H1 (cell line): ENCODE data around the gene KRTAP10-7. TPM values are rescaled to one million over a fixed set of nuclear protein-coding genes. Genes with fewer than 3 reads are reported as not detected.
A peak's percentile ranks its signal among the peaks of the same experiment; 100 is the strongest.

Source experiments
- CTCF ChIA-PET: fragments of 300-600 bp; sonication (Branson Sonifier 250); formaldehyde crosslinking; loops from one replicate; lab custom pipeline; 2021; ENCODE audit not compliant: partially characterized antibody; lab: Charles Lee
- POLR2A ChIA-PET: fragments of 300-600 bp; sonication (Branson Sonifier 250); formaldehyde crosslinking; loops from one replicate; lab custom pipeline; 2021; ENCODE audit warnings: inconsistent platforms; ENCODE audit not compliant: partially characterized antibody; lab: Charles Lee
- DNase-seq, 2 experiments: peaks; one replicate each; pipeline versions ENCODE4 v3.0.0 to v3.0.0-alpha.2; 2010 to 2022; ENCODE audit warnings: low spot score in 2 of 2, low read depth in 1 of 2, mixed read lengths in 1 of 2
- FAIRE-seq: peaks from 2 replicates; lab custom pipeline; 2011; peaks lifted over from hg19 to GRCh38; lab: Jason Lieb, UNC
- H2AFZ ChIP-seq: 2 replicates; pipeline ENCODE4 v1.8.1; 2012; ENCODE audit warnings: low read length, inconsistent platforms
- H2AK5ac ChIP-seq: 2 replicates; pipeline ENCODE4 v1.6.1; 2013; ENCODE audit warnings: low read depth, low read length
- H2BK120ac ChIP-seq: replicated peaks from 2 replicates; pipeline ENCODE3; 2013; ENCODE audit warnings: low read depth, low read length, inconsistent platforms
- H2BK12ac ChIP-seq: 2 replicates; pipeline ENCODE4 v1.6.1; 2013; ENCODE audit warnings: low read depth, low read length
- H2BK15ac ChIP-seq: 2 replicates; pipeline ENCODE4 v1.6.1; 2013; ENCODE audit warnings: low read length
- H2BK20ac ChIP-seq: 2 replicates; pipeline ENCODE4 v1.6.1; 2013; ENCODE audit warnings: low read length
- H2BK5ac ChIP-seq: 2 replicates; pipeline ENCODE4 v1.6.1; 2013; ENCODE audit warnings: low read depth, low read length
- H3K14ac ChIP-seq: 2 replicates; pipeline ENCODE4 v1.6.1; 2013; ENCODE audit warnings: inconsistent platforms; ENCODE audit not compliant: insufficient read length
- H3K18ac ChIP-seq: 2 replicates; pipeline ENCODE4 v1.6.1; 2013; ENCODE audit warnings: low read length; ENCODE audit errors: extremely low read depth
- H3K23ac ChIP-seq: 2 replicates; pipeline ENCODE4 v1.6.1; 2013; ENCODE audit warnings: inconsistent platforms; ENCODE audit not compliant: insufficient read length
- H3K23me2 ChIP-seq: 2 replicates; pipeline ENCODE4 v1.6.1; 2013; ENCODE audit warnings: low read depth, low read length
- H3K27ac ChIP-seq: 2 replicates; pipeline ENCODE4 v1.6.1; 2011; ENCODE audit warnings: low read depth, low read length, inconsistent platforms
- H3K27me3 ChIP-seq, 4 experiments: replicated peaks in 1 of 4; 1 replicate in 1 of 4; 2 replicates in 3 of 4; pipeline versions ENCODE4 v1.6.1 to v1.8.1; 2011 to 2013; ENCODE audit warnings: low read length in 3 of 4, mild to moderate bottlenecking in 3 of 4, inconsistent platforms in 2 of 4, mixed read lengths in 2 of 4, moderate library complexity in 1 of 4; ENCODE audit not compliant: control insufficient read depth in 3 of 4, insufficient read depth in 3 of 4; ENCODE audit errors: extremely low read depth in 1 of 4
- H3K36me3 ChIP-seq, 4 experiments: 2 replicates each; pipeline versions ENCODE4 v1.6.1 to v1.8.1; 2011 to 2013; ENCODE audit warnings: mild to moderate bottlenecking in 4 of 4, low read length in 3 of 4, moderate library complexity in 2 of 4, control low read depth in 1 of 4, inconsistent platforms in 1 of 4; ENCODE audit not compliant: insufficient read depth in 4 of 4, control insufficient read depth in 2 of 4
- H3K4ac ChIP-seq: replicated peaks from 2 replicates; pipeline ENCODE3; 2013; ENCODE audit warnings: low read length, low read depth, mixed read lengths, inconsistent platforms; ENCODE audit not compliant: insufficient read length
- H3K4me1 ChIP-seq, 4 experiments: replicated peaks in 1 of 4; 1 replicate in 1 of 4; 2 replicates in 3 of 4; pipeline versions ENCODE4 v1.6.1 to v1.8.1; 2011 to 2013; ENCODE audit warnings: low read length in 3 of 4, inconsistent platforms in 2 of 4, mixed read lengths in 1 of 4; ENCODE audit not compliant: insufficient read depth in 4 of 4, control insufficient read depth in 3 of 4
- H3K4me2 ChIP-seq, 2 experiments: 2 replicates each; pipeline versions ENCODE4 v1.6.1 to v1.8.1; 2011 to 2013; ENCODE audit warnings: low read depth in 2 of 2, low read length in 2 of 2, control low read depth in 1 of 2, inconsistent platforms in 1 of 2, mild to moderate bottlenecking in 1 of 2; ENCODE audit not compliant: insufficient read depth in 1 of 2
- H3K4me3 ChIP-seq, 4 experiments: fragments of 200-600, 300-600 bp in 1 of 4; sonication (generic), shearing (Covaris generic), sonication (Bioruptor Twin) in 1 of 4; 2 replicates each; pipeline versions ENCODE4 v1.5.1 to v1.8.1; 2011 to 2016; ENCODE audit warnings: low read length in 4 of 4, low read depth in 3 of 4, control low read depth in 2 of 4, inconsistent platforms in 2 of 4, mild to moderate bottlenecking in 2 of 4, mixed read lengths in 1 of 4, moderate library complexity in 1 of 4; ENCODE audit not compliant: insufficient read depth in 2 of 4; ENCODE audit errors: extremely low read depth in 1 of 4
- H3K56ac ChIP-seq: replicated peaks from 2 replicates; pipeline ENCODE3; 2013; ENCODE audit warnings: low read depth, mild to moderate bottlenecking, mixed read lengths, low read length, inconsistent platforms; ENCODE audit not compliant: insufficient read length
- H3K79me1 ChIP-seq: 2 replicates; pipeline ENCODE4 v1.6.1; 2013; ENCODE audit warnings: low read depth, low read length, control low read depth
- H3K79me2 ChIP-seq, 2 experiments: 2 replicates each; pipeline versions ENCODE4 v1.6.1 to v1.8.1; 2012 to 2013; ENCODE audit warnings: low read length in 2 of 2, mild to moderate bottlenecking in 2 of 2, inconsistent platforms in 1 of 2; ENCODE audit not compliant: insufficient read depth in 2 of 2, control insufficient read depth in 1 of 2
- H3K9ac ChIP-seq, 4 experiments: replicated peaks in 1 of 4; 1 replicate in 1 of 4; 2 replicates in 3 of 4; pipeline versions ENCODE4 v1.6.1 to v1.8.1; 2011 to 2013; ENCODE audit warnings: low read depth in 3 of 4, low read length in 3 of 4, control low read depth in 2 of 4, mild to moderate bottlenecking in 2 of 4, moderate library complexity in 2 of 4, inconsistent platforms in 1 of 4; ENCODE audit errors: extremely low read depth in 1 of 4
- H3K9me3 ChIP-seq, 2 experiments: 2 replicates each; pipeline versions ENCODE4 v1.6.1 to v1.8.1; 2012 to 2013; ENCODE audit warnings: mild to moderate bottlenecking in 2 of 2, moderate library complexity in 2 of 2, control low read depth in 1 of 2, inconsistent platforms in 1 of 2, low read depth in 1 of 2, low read length in 1 of 2, mixed read lengths in 1 of 2; ENCODE audit not compliant: insufficient read depth in 2 of 2
- H4K20me1 ChIP-seq, 2 experiments: replicated peaks in 1 of 2; 2 replicates each; pipeline versions ENCODE3 to v1.8.1; 2011 to 2013; ENCODE audit warnings: inconsistent platforms in 2 of 2, low read length in 2 of 2, mild to moderate bottlenecking in 1 of 2; ENCODE audit not compliant: insufficient read depth in 2 of 2, control insufficient read depth in 1 of 2
- H4K5ac ChIP-seq: 2 replicates; pipeline ENCODE4 v1.6.1; 2013; ENCODE audit warnings: low read length, low read depth, mixed read lengths, inconsistent platforms; ENCODE audit not compliant: insufficient read length
- H4K8ac ChIP-seq: 2 replicates; pipeline ENCODE4 v1.8.0; 2013; ENCODE audit warnings: mild to moderate bottlenecking, moderate library complexity, low read length, inconsistent platforms; ENCODE audit not compliant: insufficient read depth; ENCODE audit errors: extremely low read depth
- H4K91ac ChIP-seq: replicated peaks from 2 replicates; pipeline ENCODE3; 2013; ENCODE audit warnings: low read length, mixed read lengths, inconsistent platforms; ENCODE audit not compliant: insufficient read length
- ATF2 ChIP-seq: IDR thresholded peaks from 2 replicates; pipeline ENCODE4 v1.6.1; 2012; ENCODE audit warnings: low read length, inconsistent platforms
- CBX5 ChIP-seq: fragments of 300-800, 300-1000 bp; sonication (generic); IDR thresholded peaks from 2 replicates; pipeline ENCODE4 v1.7.1; 2016; ENCODE audit warnings: antibody characterized with exemption, low read length, low read depth
- CHD2 ChIP-seq: IDR thresholded peaks from 2 replicates; pipeline ENCODE4 v1.6.1; 2012; ENCODE audit warnings: low read length, improper control_type of control experiment
- EP300 ChIP-seq, 2 experiments: IDR thresholded peaks; 1 replicate in 1 of 2; 2 replicates in 1 of 2; pipeline ENCODE4 v1.6.1; 2011 to 2012; ENCODE audit warnings: low read depth in 2 of 2, low read length in 2 of 2, mild to moderate bottlenecking in 2 of 2, borderline replicate concordance in 1 of 2, inconsistent platforms in 1 of 2, moderate library complexity in 1 of 2
- KDM4A ChIP-seq: IDR thresholded peaks from one replicate; pipeline ENCODE4 v1.7.1; 2012; ENCODE audit warnings: low read depth, mild to moderate bottlenecking, moderate library complexity, low read length, inconsistent platforms; ENCODE audit not compliant: severe bottlenecking
- PHF8 ChIP-seq: fragments of 200-600 bp; sonication (generic); conservative IDR thresholded peaks from 2 replicates; pipeline ENCODE4 v1.7.1; 2012; ENCODE audit warnings: low read depth, mild to moderate bottlenecking, inconsistent platforms, low read length, moderate library complexity
- RXRA ChIP-seq: IDR thresholded peaks from 2 replicates; pipeline ENCODE4 v1.6.1; 2011; ENCODE audit warnings: low read depth, mild to moderate bottlenecking, low read length, moderate library complexity; ENCODE audit not compliant: insufficient read depth
- SP1 ChIP-seq: IDR thresholded peaks from 2 replicates; pipeline ENCODE4 v1.6.1; 2011; ENCODE audit warnings: low read depth, low read length
- TAF7 ChIP-seq: optimal IDR thresholded peaks from 2 replicates; pipeline ENCODE3; 2011; ENCODE audit warnings: low read depth, mild to moderate bottlenecking, inconsistent platforms, low read length, moderate library complexity, borderline replicate concordance
- WGBS, 2 experiments: shearing (Covaris generic) in 1 of 2; methylation state at CpG; one replicate each; pipeline versions ENCODE4 v1.1.6 to v1.1.7; 2013 to 2015; ENCODE audit warnings: low lambda C conversion rate in 2 of 2, mixed read lengths in 2 of 2, inconsistent platforms in 1 of 2, low coverage in 1 of 2, missing lambda C conversion rate in 1 of 2; ENCODE audit not compliant: insufficient replicate concordance in 2 of 2, insufficient coverage in 1 of 2, insufficient read length in 1 of 2; ENCODE audit errors: extremely low coverage in 1 of 2, missing lambda C conversion rate in 1 of 2; 5-methylcytosine and 5-hydroxymethylcytosine counted together
- polyA plus RNA-seq, 7 experiments: library from polyadenylated mRNA; depleted of rRNA in 3 of 7; stranded (reverse) in 5 of 7; unstranded in 2 of 7; fragments of >200 nt in 5 of 7; fragments of 200-250 nt in 2 of 7; gene quantifications; 1 replicate in 5 of 7; 2 replicates in 1 of 7; 4 replicates in 1 of 7; pipeline versions ENCODE4 v1.2.1 to v1.2.3, GENCODE V29; 2011 to 2013; ENCODE audit warnings: missing spikeins in 2 of 7, mixed read lengths in 2 of 7
- total RNA-seq: library from RNA; stranded (reverse); fragmentation: NEBNext Ultra II Directional; extraction: Animal tissue kit (Norgen Biotek cat#: 25700); gene quantifications from 2 replicates; pipeline ENCODE4 v1.2.1, GENCODE V29; 2021

KRTAP10-7 gene
- total and polyA plus RNA-seq, 2 of the 8 experiments (the other 6 are each of a cell fraction or from before 2014, with no cell fraction given): not detected

GRCh38 chr21:44603109-44603875 is 2.9 kb downstream of the KRTAP10-7 start:
- Histone ChIP-seq H3K4me3 (no peak overlapping the region), H3K14ac (no peak overlapping the region), H2AFZ (no peak overlapping the region), H3K23ac (no peak overlapping the region), H3K4me1 (peaks cover 0 to 2% (median 0%) of the 10 kb centered on the region in 4 experiments; a peak in 4 of 7 replicates), H2BK12ac (peak overlapping the region; percentile 60; the same call in 1 of the 2 replicates), H3K79me1 (no peaks in the 10 kb centered on the region), H3K27ac (no peak overlapping the region), H4K5ac (no peak overlapping the region), H4K20me1 (no peaks in the 10 kb centered on the region), H3K9ac (no peak overlapping the region), H3K79me2 (no peaks in the 10 kb centered on the region), H2BK5ac (no peak overlapping the region), H3K23me2 (0 out of 2 replicates have a peak, but pooled peaks cover 2% of the 10 kb centered on the region), H2BK15ac (0 out of 2 replicates have a peak overlapping the region, but pooled peaks have one; percentile 29), H4K8ac (no peak overlapping the region; the same call in 1 of the 2 replicates), H4K91ac (peak overlapping the region; percentile 22), H3K36me3 (no peaks in the 10 kb centered on the region; a peak in 1 of 8 replicates), H3K27me3 (no peaks in the 10 kb centered on the region), H3K56ac (no peak overlapping the region), H2AK5ac (no peak overlapping the region), H3K4ac (no peak overlapping the region), H2BK20ac (no peak overlapping the region), H3K18ac (no peak overlapping the region), H3K9me3 (peaks cover 0 to 5% of the 10 kb centered on the region in 2 experiments; a peak in 1 of 4 replicates), H3K4me2 (no peak overlapping the region), H2BK120ac (no peak overlapping the region)
- ChIA-PET CTCF (interaction anchor here (1.0 to 1.5 kb wide), 2 partner anchors 10 to 11 kb away, joined by 3 to 4 read pairs; partner anchors contain the start of gene KRTAP10-6), POLR2A (interaction anchor here (1.2 kb wide), 1 partner anchor 52 kb away, joined by 3 read pairs; the partner anchor contains the start of gene KRTAP10-2)
- DNase-seq (peak in 1 of 2 experiments; percentile 39), FAIRE-seq (no peak)
- 69% methylated on average over 17 of the region's 17 CpGs; no CpG with 5 or more reads in 1 of the 2 experiments for WGBS, 2 experiments
- no peak for TF ChIP-seq ATF2
- TF ChIP-seq SP1: no peak
- TF ChIP-seq PHF8: no peak
- no peak for TF ChIP-seq CHD2
- no peak for TF ChIP-seq EP300 (IDR thresholded peaks at IDR 0.05; ENCODE audit: borderline replicate concordance in 1 of 2, low read depth in 2 of 2, low read length in 2 of 2)
- TF ChIP-seq KDM4A: no peak
- no peak for TF ChIP-seq TAF7
- no peak for TF ChIP-seq RXRA
- TF ChIP-seq CBX5: no peak
